Ovary (tissue), 9 donors: Measurements from ENCODE around the gene CPED1. TPM values are rescaled to one million over a fixed set of nuclear protein-coding genes. Genes with fewer than 3 reads are reported as not detected.

Experiments used
- DNase-seq, 5 donors: peaks; one replicate each; pipeline ENCODE4 v3.0.0-alpha.2; 2019 to 2020
- H3K27ac ChIP-seq, 2 donors: fragments of 200-600 bp; one replicate each; pipeline versions ENCODE4 v1.5.1 to v1.8.0; 2019 to 2022
- H3K27me3 ChIP-seq: fragments of 200-600 bp; one replicate; pipeline ENCODE4 v1.8.0; 2022
- H3K36me3 ChIP-seq: fragments of 200-600 bp; sonication (generic); one replicate; pipeline ENCODE4 v1.5.1; 2019
- H3K4me1 ChIP-seq: one replicate; pipeline ENCODE4 v1.8.1; 2013; ENCODE audit warnings: mild to moderate bottlenecking, moderate library complexity; ENCODE audit not compliant: insufficient read depth
- H3K4me3 ChIP-seq: fragments of 200-600 bp; sonication (generic); one replicate; pipeline ENCODE4 v1.5.1; 2017
- H3K9me3 ChIP-seq, 2 donors: fragments of 200-600 bp in 1 of 2; sonication (generic) in 1 of 2; one replicate each; pipeline versions ENCODE4 v1.5.1 to v1.8.1; 2013 to 2019; ENCODE audit warnings: mild to moderate bottlenecking in 1 of 2, moderate library complexity in 1 of 2
- EP300 ChIP-seq: sonication (generic); formaldehyde crosslinking; IDR thresholded peaks from one replicate; pipeline ENCODE4 v1.6.1; 2017; ENCODE audit warnings: antibody characterized with exemption
- POLR2A ChIP-seq: fragments of 450-650 bp; IDR thresholded peaks from one replicate; pipeline ENCODE4 v1.6.1; 2017; ENCODE audit warnings: antibody characterized with exemption, mild to moderate bottlenecking, moderate library complexity
- WGBS, 3 donors: extraction: QIAGEN DNeasy Blood & Tissue Kit in 1 of 3; methylation state at CpG; one replicate each; pipeline versions ENCODE4 v1.1.5 to v1.1.7; 2013 to 2017; 5-methylcytosine and 5-hydroxymethylcytosine counted together
- intact Hi-C, 4 donors: fragments of 100-400 bp; cut with DNase I; formaldehyde crosslinking; loops; one replicate each; pipeline versions ENCODE4 v1.11.0 to v1.15.1; 2022 to 2023
- polyA plus RNA-seq, 2 donors: library from polyadenylated mRNA; stranded (reverse); fragments of 200-250 nt in 1 of 2; fragments of 350-450 nt in 1 of 2; fragmentation: Illumina TruSeq in 1 of 2; extraction: RNeasy Lipid Tissue Mini Kit (QIAGEN cat#74804) in 1 of 2; gene quantifications; one replicate each; pipeline ENCODE4 v1.2.3, GENCODE V29; 2013 to 2014
- total RNA-seq, 7 donors: library from RNA; depleted of rRNA in 2 of 7; stranded (reverse); fragments of >200 nt in 2 of 7; fragmentation: NEBNext Ultra II Directional in 3 of 7; extraction: Animal tissue kit (Norgen Biotek cat#: 25700) in 3 of 7; gene quantifications; one replicate each; pipeline versions ENCODE4 v1.1.0 to v1.2.4, GENCODE V29; 2016 to 2023
- TF ChIP-seq, protein P1 (sequence below), 3 donors: fragments of 450-650 bp in 2 of 3; fragments of 200-600 bp in 1 of 3; IDR thresholded peaks; one replicate each; pipeline versions ENCODE4 v1.5.1 to v1.8.0; 2016 to 2022; ENCODE audit warnings: antibody characterized with exemption in 3 of 3, mild to moderate bottlenecking in 1 of 3
- donor health status: DM: no; HTN: no; CAD: no; lungs with moderate emphysema.
- donor health status: DM: no; HTN: no; CAD: no.
- donor health status: Bipolar disorder and iron deficiency.
- donor health status: DM: yes; HTN: yes; CAD: no.
- donor health status: DM: no; HTN: no; CAD: no.
- donor health status: DM: yes; HTN: yes; CAD: no.

Gene CPED1
- total and polyA plus RNA-seq, 9 donors = 42.1 to 127 (median 88.8) TPM

- intact Hi-C loops = no loop called here
- TF ChIP-seq, protein P1, sequence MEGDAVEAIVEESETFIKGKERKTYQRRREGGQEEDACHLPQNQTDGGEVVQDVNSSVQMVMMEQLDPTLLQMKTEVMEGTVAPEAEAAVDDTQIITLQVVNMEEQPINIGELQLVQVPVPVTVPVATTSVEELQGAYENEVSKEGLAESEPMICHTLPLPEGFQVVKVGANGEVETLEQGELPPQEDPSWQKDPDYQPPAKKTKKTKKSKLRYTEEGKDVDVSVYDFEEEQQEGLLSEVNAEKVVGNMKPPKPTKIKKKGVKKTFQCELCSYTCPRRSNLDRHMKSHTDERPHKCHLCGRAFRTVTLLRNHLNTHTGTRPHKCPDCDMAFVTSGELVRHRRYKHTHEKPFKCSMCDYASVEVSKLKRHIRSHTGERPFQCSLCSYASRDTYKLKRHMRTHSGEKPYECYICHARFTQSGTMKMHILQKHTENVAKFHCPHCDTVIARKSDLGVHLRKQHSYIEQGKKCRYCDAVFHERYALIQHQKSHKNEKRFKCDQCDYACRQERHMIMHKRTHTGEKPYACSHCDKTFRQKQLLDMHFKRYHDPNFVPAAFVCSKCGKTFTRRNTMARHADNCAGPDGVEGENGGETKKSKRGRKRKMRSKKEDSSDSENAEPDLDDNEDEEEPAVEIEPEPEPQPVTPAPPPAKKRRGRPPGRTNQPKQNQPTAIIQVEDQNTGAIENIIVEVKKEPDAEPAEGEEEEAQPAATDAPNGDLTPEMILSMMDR (IDR thresholded peaks at IDR 0.05) = no peak
- no peak for TF ChIP-seq POLR2A
- no peak for TF ChIP-seq EP300
- peak overlapping the region in 1 of 2 donors; percentile 76 for H3K27ac ChIP-seq
- peaks cover 13% of the 10 kb centered on the region for H3K4me1 ChIP-seq
- H3K4me3 ChIP-seq = no peak overlapping the region
- 84 to 89% (median 88%) methylated on average over 2 of the region's 2 CpGs for WGBS, 3 donors
- H3K27me3 ChIP-seq = no peaks in the 10 kb centered on the region
- no peak for DNase-seq
- no peaks in the 10 kb centered on the region for H3K36me3 ChIP-seq
- H3K9me3 ChIP-seq = no peaks in the 10 kb centered on the region
Measured at GRCh38 chr7:120998996-120999565, 10.6 kb downstream of the CPED1 start.

- WGBS, 3 donors = 39 to 44% (median 43%) methylated on average over 9 of the region's 9 CpGs
- H3K27me3 ChIP-seq = no peaks in the 10 kb centered on the region
- H3K9me3 ChIP-seq = no peaks in the 10 kb centered on the region
- H3K4me1 ChIP-seq = peaks cover 12% of the 10 kb centered on the region
- intact Hi-C loops = no loop called here
- H3K36me3 ChIP-seq = no peaks in the 10 kb centered on the region
- peak overlapping the region; percentile 0 to 76 for H3K27ac ChIP-seq
- H3K4me3 ChIP-seq = peak overlapping the region; percentile 19
- TF ChIP-seq EP300 (no peak), POLR2A (no peak)
- TF ChIP-seq, protein P1 (IDR thresholded peaks at IDR 0.05) = no peak
- no peak for DNase-seq
Measured at GRCh38 chr7:121000081-121000983, 11.8 kb downstream of the CPED1 start.

DNA sequence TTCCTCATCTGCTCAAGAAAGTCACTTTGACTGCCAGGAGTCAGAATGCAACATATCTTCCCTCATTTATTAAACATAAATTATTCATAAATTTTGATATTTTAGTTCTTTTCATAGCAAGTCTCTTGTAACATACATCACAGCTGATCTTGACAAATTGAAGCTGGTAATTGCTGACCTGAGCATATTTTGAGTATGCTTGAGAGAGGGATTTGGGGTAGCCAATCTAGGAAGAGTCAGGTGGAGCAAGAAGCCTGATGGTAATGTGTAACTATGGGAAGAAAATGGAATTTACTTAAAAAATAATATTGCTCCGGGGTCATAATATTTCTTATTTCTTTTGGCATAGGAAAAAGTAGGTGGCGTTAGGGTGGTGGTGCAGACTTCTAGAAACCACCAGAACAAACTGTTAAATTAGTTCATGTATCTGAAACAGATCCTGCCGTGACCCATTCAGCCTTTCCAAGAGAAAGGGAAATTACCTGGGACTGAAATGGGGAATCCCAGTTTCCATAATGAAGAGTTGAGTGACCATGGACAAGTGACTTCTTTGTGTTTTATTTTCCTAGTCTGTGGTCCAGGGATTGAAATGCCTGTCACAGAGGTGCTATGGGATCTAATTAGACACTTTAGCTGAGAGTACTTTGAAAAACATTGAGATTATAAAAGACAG, 12.9 kb downstream of the CPED1 start:
- Histone ChIP-seq H3K27me3 (no peaks in the 10 kb centered on the region), H3K27ac (peak overlapping the region in 1 of 2 donors; percentile 76), H3K4me3 (no peak overlapping the region), H3K36me3 (no peaks in the 10 kb centered on the region), H3K4me1 (peaks cover 13% of the 10 kb centered on the region), H3K9me3 (no peaks in the 10 kb centered on the region)
- intact Hi-C loops = no loop called here
- no peak for DNase-seq
- WGBS, 3 donors = 59 to 74% (median 73%) methylated on average over 3 of the region's 3 CpGs
- TF ChIP-seq POLR2A (no peak), EP300 (no peak)
- TF ChIP-seq, protein P1 (IDR thresholded peaks at IDR 0.05) = no peak

GRCh38 chr7:121002048-121002756, 13.7 kb downstream of the CPED1 start:
- intact Hi-C loops = no loop called here
- 8 to 23% (median 8%) methylated on average over 2 of the region's 2 CpGs for WGBS, 3 donors
- Histone ChIP-seq H3K4me3 (no peak overlapping the region), H3K27ac (peak overlapping the region; percentile 9 to 76), H3K27me3 (no peaks in the 10 kb centered on the region), H3K9me3 (no peaks in the 10 kb centered on the region), H3K36me3 (no peaks in the 10 kb centered on the region), H3K4me1 (peaks cover 18% of the 10 kb centered on the region)
- no peak for DNase-seq
- TF ChIP-seq POLR2A (no peak), EP300 (no peak)
- TF ChIP-seq, protein P1 (IDR thresholded peaks at IDR 0.05) = no peak
